Ovary (tissue), 3 donors: ENCODE results near the gene CHRND.

Experiments used
- CTCF ChIP-seq, 3 donors: fragments of 450-650 bp in 2 of 3; fragments of 200-600 bp in 1 of 3; IDR thresholded peaks; one replicate each; pipeline versions ENCODE4 v1.5.1 to v1.8.0; 2016 to 2022; ENCODE audit warnings: antibody characterized with exemption in 3 of 3, mild to moderate bottlenecking in 1 of 3
- POLR2A ChIP-seq: fragments of 450-650 bp; IDR thresholded peaks from one replicate; pipeline ENCODE4 v1.6.1; 2017; ENCODE audit warnings: antibody characterized with exemption, mild to moderate bottlenecking, moderate library complexity
- donor health status: DM: no; HTN: no; CAD: no.

- TF ChIP-seq CTCF (IDR thresholded peaks at IDR 0.05) = no peak
- no peak for TF ChIP-seq POLR2A
Measured at GRCh38 chr2:232477751-232478510, 48.0 kb upstream of the CHRND start.
